ENCODE results near the gene KRTAP22-1.

Gene KRTAP22-1

GRCh38 chr21:30625449-30626165 is 24.7 kb downstream of the KRTAP22-1 start:
- no peak for DNase-seq (ENCODE audit: low spot score)

GRCh38 chr21:30628109-30628508 is 27.2 kb downstream of the KRTAP22-1 start:
- DNase-seq (ENCODE audit: low spot score): no peak

GRCh38 chr21:30629200-30629599 is 28.3 kb downstream of the KRTAP22-1 start:
- DNase-seq (ENCODE audit: low spot score): no peak

- DNase-seq (ENCODE audit: low spot score): no peak
Observed at GRCh38 chr21:30634906-30635305, 34.0 kb downstream of the KRTAP22-1 start, which contains the start of gene KRTAP20-2. Gene KRTAP20-2 (plus strand): TSS chr21:30635206. CDS start chr21:30635264, 58 bp downstream.

- DNase-seq (ENCODE audit: low spot score): no peak
Observed at GRCh38 chr21:30638686-30639085, 37.8 kb downstream of the KRTAP22-1 start.

GRCh38 chr21:30642564-30642963 is 41.7 kb downstream of the KRTAP22-1 start, which contains the start of gene KRTAP20-3:
Gene KRTAP20-3 (plus strand): TSS chr21:30642864.
- no peak for DNase-seq (ENCODE audit: low spot score)

GRCh38 chr21:30646904-30647414 is 46.1 kb downstream of the KRTAP22-1 start:
- DNase-seq (ENCODE audit: low spot score): no peak
